Fibroblast of lung (primary cell): ENCODE data around the gene RHOJ. TPM values are rescaled to one million over a fixed set of nuclear protein-coding genes. Genes with fewer than 3 reads are reported as not detected.
A peak's percentile ranks its signal among the peaks of the same experiment; 100 is the strongest.

Source experiments
- DNase-seq, 2 donors: peaks; one replicate each; pipeline versions ENCODE4 v3.0.0 to v3.0.0-alpha.2; 2010; ENCODE audit warnings: low read depth in 2 of 2
- H2AFZ ChIP-seq: 2 replicates; pipeline ENCODE4 v1.5.1; 2012; ENCODE audit warnings: low read length, control low read depth, inconsistent platforms
- H3K27ac ChIP-seq: 2 replicates; pipeline ENCODE4 v1.5.1; 2011; ENCODE audit warnings: low read length, control low read depth; ENCODE audit not compliant: insufficient read depth
- H3K27me3 ChIP-seq: 2 replicates; pipeline ENCODE4 v1.5.1; 2011; ENCODE audit warnings: mild to moderate bottlenecking, low read length; ENCODE audit not compliant: control insufficient read depth, insufficient read depth
- H3K36me3 ChIP-seq: 2 replicates; pipeline ENCODE4 v1.5.1; 2011; ENCODE audit warnings: low read length; ENCODE audit not compliant: control insufficient read depth, insufficient read depth
- H3K4me1 ChIP-seq: 2 replicates; pipeline ENCODE4 v1.5.1; 2011; ENCODE audit warnings: low read length; ENCODE audit not compliant: control insufficient read depth, insufficient read depth; ENCODE audit errors: extremely low read depth
- H3K4me2 ChIP-seq: 2 replicates; pipeline ENCODE4 v1.5.1; 2011; ENCODE audit warnings: low read length, control low read depth; ENCODE audit not compliant: insufficient read depth; ENCODE audit errors: extremely low read depth
- H3K4me3 ChIP-seq, 4 experiments: fragments of 200-600 bp in 1 of 4; sonication (generic) in 1 of 4; replicated peaks in 1 of 4; 2 replicates each; pipeline ENCODE4 v1.5.1; 2011 to 2016; ENCODE audit warnings: low read length in 4 of 4, low read depth in 3 of 4, mild to moderate bottlenecking in 3 of 4, control low read depth in 2 of 4, inconsistent platforms in 1 of 4, mixed read lengths in 1 of 4; ENCODE audit not compliant: insufficient read depth in 1 of 4; ENCODE audit errors: control extremely low read depth in 1 of 4
- H3K79me2 ChIP-seq: 2 replicates; pipeline ENCODE4 v1.5.1; 2012; ENCODE audit warnings: mild to moderate bottlenecking, low read length, inconsistent platforms; ENCODE audit not compliant: control insufficient read depth, insufficient read depth
- H3K9ac ChIP-seq: 2 replicates; pipeline ENCODE4 v1.5.1; 2011; ENCODE audit warnings: mild to moderate bottlenecking, low read length, control low read depth; ENCODE audit not compliant: insufficient read depth
- H3K9me3 ChIP-seq: 2 replicates; pipeline ENCODE4 v1.5.1; 2012; ENCODE audit warnings: low read depth, low read length; ENCODE audit not compliant: control insufficient read depth, insufficient read depth
- H4K20me1 ChIP-seq: 2 replicates; pipeline ENCODE4 v1.5.1; 2011; ENCODE audit warnings: low read length; ENCODE audit not compliant: control insufficient read depth, insufficient read depth; ENCODE audit errors: extremely low read depth
- EZH2 ChIP-seq: IDR thresholded peaks from 2 replicates; pipeline ENCODE4 v1.5.1; 2012; ENCODE audit warnings: low read length, control low read depth, mild to moderate bottlenecking; ENCODE audit errors: missing control alignments
- polyA minus RNA-seq: library from RNA; depleted of rRNA, polyadenylated mRNA; stranded (reverse); fragments of >200 nt; gene quantifications from 2 replicates; pipeline ENCODE4 v1.2.3, GENCODE V29; 2011; ENCODE audit warnings: low replicate concordance
- polyA plus RNA-seq, 2 donors: library from polyadenylated mRNA; depleted of rRNA in 1 of 2; stranded (reverse) in 1 of 2; unstranded in 1 of 2; fragments of >200 nt; gene quantifications; 2 replicates each; pipeline ENCODE4 v1.2.1, GENCODE V29; 2011 to 2012; ENCODE audit warnings: missing spikeins in 1 of 2
- total RNA-seq: library from RNA; depleted of rRNA; stranded (reverse); fragments of >200 nt; gene quantifications from 2 replicates; pipeline ENCODE4 v1.2.1, GENCODE V29; 2014
- TF ChIP-seq, protein P1 (sequence below), 2 donors: IDR thresholded peaks in 1 of 2; conservative IDR thresholded peaks in 1 of 2; 1 replicate in 1 of 2; 2 replicates in 1 of 2; pipeline ENCODE4 v1.5.1; 2011 to 2012; ENCODE audit warnings: low read length in 2 of 2, control low read depth in 1 of 2, inconsistent platforms in 1 of 2, low read depth in 1 of 2, mild to moderate bottlenecking in 1 of 2

The RHOJ gene
- 1.2 and 4.1 TPM in 2 replicates for total RNA-seq
- 10.4 and 27.3 TPM in 2 replicates for polyA plus RNA-seq
- polyA plus RNA-seq (2012), result 6.0 and 16.4 TPM in 2 replicates
- polyA minus RNA-seq, result 0.31 and 18.7 TPM in 2 replicates

DNA sequence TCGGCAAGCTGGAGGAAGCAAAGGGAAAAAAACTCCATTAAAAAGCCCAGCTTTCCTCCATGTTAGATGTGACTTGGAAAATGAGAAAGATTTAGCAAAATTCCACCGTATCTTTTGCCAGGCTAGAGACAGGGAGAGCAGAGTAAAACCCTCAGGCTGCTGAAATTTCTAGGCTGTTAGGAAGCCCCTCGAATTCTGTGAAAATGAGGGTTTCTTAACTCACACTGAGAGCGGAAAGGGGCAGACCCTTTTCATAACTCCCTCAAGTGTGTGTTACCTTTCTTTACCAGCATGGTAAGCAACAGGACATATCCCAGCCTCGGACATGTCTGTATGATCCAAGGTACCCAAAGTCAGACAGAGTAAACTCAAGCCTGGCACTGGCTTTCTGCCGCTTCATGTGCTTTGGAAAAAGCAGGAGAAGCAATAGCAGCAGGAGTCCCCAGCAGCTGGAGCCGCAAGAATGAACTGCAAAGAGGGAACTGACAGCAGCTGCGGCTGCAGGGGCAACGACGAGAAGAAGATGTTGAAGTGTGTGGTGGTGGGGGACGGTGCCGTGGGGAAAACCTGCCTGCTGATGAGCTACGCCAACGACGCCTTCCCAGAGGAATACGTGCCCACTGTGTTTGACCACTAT, at the start of gene RHOJ:
RHOJ (plus strand) TSS at position 37 of the 637 bp plus-strand sequence; CDS start at position 464, 427 bp downstream.
- H3K9ac ChIP-seq, result peak within 1 kb of the TSS; percentile 52

DNA sequence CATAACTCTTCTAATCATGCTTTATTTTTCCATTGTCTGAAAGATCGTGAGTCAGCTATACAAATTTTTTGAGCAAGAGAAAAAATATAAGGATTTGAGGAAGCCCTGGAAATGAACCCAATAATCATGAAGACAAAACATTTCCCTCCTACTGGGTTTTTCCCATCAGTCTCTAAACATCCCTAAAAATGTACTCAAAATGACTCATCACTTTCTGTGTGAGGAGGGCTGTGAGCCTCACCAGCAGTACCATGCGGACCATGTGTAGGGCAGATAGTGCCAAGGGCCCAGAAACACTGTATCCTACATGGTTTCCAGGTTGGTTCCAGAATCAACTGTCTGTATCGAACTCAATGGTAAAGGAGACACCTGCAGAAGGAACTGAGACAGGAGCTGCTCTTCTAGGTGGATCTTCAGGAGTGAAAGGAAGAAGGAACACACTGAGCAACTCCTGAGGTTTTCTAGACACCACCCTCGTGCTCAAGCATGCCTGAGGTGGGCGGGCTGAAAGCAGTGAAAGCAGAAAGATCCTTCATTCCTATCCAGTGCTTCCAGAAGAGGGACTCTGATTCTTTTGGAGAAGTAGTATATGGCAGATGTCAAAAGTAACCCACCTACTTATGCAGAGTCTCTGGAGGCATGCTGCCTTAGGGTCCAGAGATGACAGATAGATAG, 48.6 kb upstream of the RHOJ start:
- Histone ChIP-seq H3K36me3 (no peaks in the 10 kb centered on the region), H3K4me2 (no peak overlapping the region), H4K20me1 (no peaks in the 10 kb centered on the region), H3K4me1 (no peaks in the 10 kb centered on the region), H3K4me3 (no peak overlapping the region), H3K27ac (no peak overlapping the region), H3K27me3 (no peaks in the 10 kb centered on the region), H2AFZ (no peak overlapping the region), H3K9ac (no peak overlapping the region), H3K9me3 (no peaks in the 10 kb centered on the region), H3K79me2 (no peaks in the 10 kb centered on the region)
- TF ChIP-seq, protein P1, sequence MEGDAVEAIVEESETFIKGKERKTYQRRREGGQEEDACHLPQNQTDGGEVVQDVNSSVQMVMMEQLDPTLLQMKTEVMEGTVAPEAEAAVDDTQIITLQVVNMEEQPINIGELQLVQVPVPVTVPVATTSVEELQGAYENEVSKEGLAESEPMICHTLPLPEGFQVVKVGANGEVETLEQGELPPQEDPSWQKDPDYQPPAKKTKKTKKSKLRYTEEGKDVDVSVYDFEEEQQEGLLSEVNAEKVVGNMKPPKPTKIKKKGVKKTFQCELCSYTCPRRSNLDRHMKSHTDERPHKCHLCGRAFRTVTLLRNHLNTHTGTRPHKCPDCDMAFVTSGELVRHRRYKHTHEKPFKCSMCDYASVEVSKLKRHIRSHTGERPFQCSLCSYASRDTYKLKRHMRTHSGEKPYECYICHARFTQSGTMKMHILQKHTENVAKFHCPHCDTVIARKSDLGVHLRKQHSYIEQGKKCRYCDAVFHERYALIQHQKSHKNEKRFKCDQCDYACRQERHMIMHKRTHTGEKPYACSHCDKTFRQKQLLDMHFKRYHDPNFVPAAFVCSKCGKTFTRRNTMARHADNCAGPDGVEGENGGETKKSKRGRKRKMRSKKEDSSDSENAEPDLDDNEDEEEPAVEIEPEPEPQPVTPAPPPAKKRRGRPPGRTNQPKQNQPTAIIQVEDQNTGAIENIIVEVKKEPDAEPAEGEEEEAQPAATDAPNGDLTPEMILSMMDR (conservative IDR thresholded peaks at IDR 0.05 in 1 of 2, IDR thresholded peaks at IDR 0.05 in 1 of 2; ENCODE audit: low read depth in 1 of 2, low read length in 2 of 2), result no peak
- TF ChIP-seq EZH2, result no peak
- peak; percentile 10 to 87 for DNase-seq

More for the DNA sequence above, at the start of gene RHOJ:
- H3K4me3 ChIP-seq, result peak within 1 kb of the TSS; percentile 42 to 80 (median 64)
- no peaks in the 10 kb centered on the region for H3K36me3 ChIP-seq
- no peaks in the 10 kb centered on the region for H3K4me1 ChIP-seq
- H4K20me1 ChIP-seq, result no peaks in the 10 kb centered on the region
- H3K27ac ChIP-seq, result peak within 1 kb of the TSS; percentile 83
- H3K27me3 ChIP-seq, result no peaks in the 10 kb centered on the region
- H3K79me2 ChIP-seq, result no peaks in the 10 kb centered on the region
- H3K4me2 ChIP-seq, result peak within 1 kb of the TSS; percentile 98
- H2AFZ ChIP-seq, result peak within 1 kb of the TSS; percentile 77
- peak; percentile 47 to 57 for DNase-seq
- H3K9me3 ChIP-seq, result no peaks in the 10 kb centered on the region
- TF ChIP-seq EZH2, result no peak
- TF ChIP-seq, protein P1 (conservative IDR thresholded peaks at IDR 0.05 in 1 of 2, IDR thresholded peaks at IDR 0.05 in 1 of 2; ENCODE audit: low read depth in 1 of 2, low read length in 2 of 2), result no peak

DNA sequence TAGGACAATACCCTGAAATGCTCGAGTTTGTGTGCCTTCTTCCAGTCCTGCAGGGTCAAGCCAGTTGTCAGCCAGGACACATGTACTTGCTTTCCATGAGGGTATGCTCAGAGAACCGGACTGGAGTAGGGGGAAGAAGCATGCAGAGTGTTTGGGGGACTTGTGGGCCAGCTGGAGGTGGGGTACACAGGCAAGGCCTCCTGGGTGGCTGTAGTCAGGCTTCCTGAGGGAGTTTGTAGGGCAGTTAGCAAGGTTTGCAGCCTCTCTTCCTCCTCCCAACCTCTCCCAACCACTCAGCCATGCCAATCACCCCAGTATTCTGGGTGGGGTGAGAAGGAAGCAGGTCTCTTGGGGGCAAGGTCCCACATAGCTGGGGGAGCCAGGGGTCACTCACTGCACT, 47.0 kb upstream of the RHOJ start:
- no peak overlapping the region for H3K4me2 ChIP-seq
- H3K9ac ChIP-seq, result no peak overlapping the region
- no peak overlapping the region for H2AFZ ChIP-seq
- H3K4me1 ChIP-seq, result no peaks in the 10 kb centered on the region
- H3K4me3 ChIP-seq, result no peak overlapping the region
- H3K27ac ChIP-seq, result no peak overlapping the region
- H3K36me3 ChIP-seq, result no peaks in the 10 kb centered on the region
- no peaks in the 10 kb centered on the region for H3K27me3 ChIP-seq
- no peaks in the 10 kb centered on the region for H4K20me1 ChIP-seq
- no peaks in the 10 kb centered on the region for H3K79me2 ChIP-seq
- no peaks in the 10 kb centered on the region for H3K9me3 ChIP-seq
- no peak for DNase-seq
- no peak for TF ChIP-seq EZH2
- TF ChIP-seq, protein P1 (conservative IDR thresholded peaks at IDR 0.05 in 1 of 2, IDR thresholded peaks at IDR 0.05 in 1 of 2; ENCODE audit: low read depth in 1 of 2, low read length in 2 of 2), result no peak
